ENCODE data around the gene CDH3.

CDH3 gene

DNA sequence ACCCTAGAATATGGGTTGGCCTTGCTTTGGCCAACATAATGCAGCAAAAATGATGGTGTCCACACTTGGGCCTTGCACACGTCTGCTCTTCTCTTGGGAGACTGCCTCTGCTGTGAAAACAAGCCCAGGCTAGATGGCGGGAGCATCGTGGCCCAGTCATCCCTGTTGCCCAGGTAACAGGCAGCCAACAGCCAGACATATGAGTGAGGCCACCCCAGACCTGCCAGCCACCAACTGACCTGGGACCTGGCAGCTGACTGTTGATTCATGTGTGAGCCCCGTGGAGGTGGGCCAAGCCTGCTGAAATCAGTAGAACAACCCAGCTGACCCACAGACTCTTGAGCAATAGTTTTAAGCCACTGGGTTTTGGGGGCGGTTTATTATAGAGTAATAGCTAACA, 39.4 kb upstream of the CDH3 start:
- no peaks in the 10 kb centered on the region for H3F3A ChIP-seq (ENCODE audit: insufficient read depth, low read length)
- H3K9me3 ChIP-seq (replicated peaks; ENCODE audit: insufficient read depth, low read length): no peaks in the 10 kb centered on the region
- H3K79me2 ChIP-seq (ENCODE audit: low read length): no peaks in the 10 kb centered on the region
- no peaks in the 10 kb centered on the region for H3K4me1 ChIP-seq (ENCODE audit: low read length)
- no peaks in the 10 kb centered on the region for H3K27me3 ChIP-seq (replicated peaks; ENCODE audit: insufficient read depth, low read length)
- TF ChIP-seq EZH2 (optimal IDR thresholded peaks at IDR 0.05; ENCODE audit: low read depth, low read length): no peak
- TF ChIP-seq EZH2phosphoT487 (IDR thresholded peaks at IDR 0.05; ENCODE audit: low read length): no peak
- no peaks in the 10 kb centered on the region for H3K9me2 ChIP-seq (replicated peaks; ENCODE audit: insufficient read depth, low read length)
- no peaks in the 10 kb centered on the region for H3K36me3 ChIP-seq (replicated peaks; ENCODE audit: insufficient read depth, low read length)
- H3K4me2 ChIP-seq (ENCODE audit: low read depth, low read length): no peak overlapping the region
- no peak overlapping the region for H3K4me3 ChIP-seq (ENCODE audit: low read length)
- DNase-seq: no peak
- no peak overlapping the region for H3K27ac ChIP-seq (ENCODE audit: low read length)
- H3K9ac ChIP-seq (ENCODE audit: low read length): no peak overlapping the region
- H2AFZ ChIP-seq (ENCODE audit: low read length): no peak overlapping the region
- H4K20me1 ChIP-seq (ENCODE audit: insufficient read depth, low read length): no peaks in the 10 kb centered on the region

DNA sequence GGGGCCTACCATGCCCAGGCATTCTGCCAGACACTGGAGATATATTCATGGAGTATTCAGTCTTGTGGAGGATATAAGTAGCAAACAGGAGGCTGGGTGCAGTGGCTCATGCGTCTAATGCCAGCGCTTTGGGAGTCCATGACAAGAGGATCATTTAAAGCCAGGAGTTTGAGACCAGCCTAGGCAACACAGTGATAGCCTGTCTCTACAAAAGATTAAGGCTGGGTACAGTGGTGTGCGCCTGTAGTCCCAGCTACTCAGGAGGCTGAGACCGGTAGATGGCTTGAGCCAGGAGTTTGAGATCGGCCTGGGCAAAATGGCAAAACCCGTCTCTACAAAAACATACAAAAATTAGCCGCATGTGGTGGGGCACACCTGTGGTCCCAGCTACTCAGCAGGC, 37.7 kb upstream of the CDH3 start:
- H3K4me2 ChIP-seq (ENCODE audit: low read depth, low read length): no peak overlapping the region
- DNase-seq: no peak
- no peaks in the 10 kb centered on the region for H3K36me3 ChIP-seq (replicated peaks; ENCODE audit: insufficient read depth, low read length)
- H3K4me1 ChIP-seq (ENCODE audit: low read length): no peaks in the 10 kb centered on the region
- no peaks in the 10 kb centered on the region for H3K27me3 ChIP-seq (replicated peaks; ENCODE audit: insufficient read depth, low read length)
- no peaks in the 10 kb centered on the region for H3K9me3 ChIP-seq (replicated peaks; ENCODE audit: insufficient read depth, low read length)
- H3K4me3 ChIP-seq (ENCODE audit: low read length): no peak overlapping the region
- H3K79me2 ChIP-seq (ENCODE audit: low read length): no peaks in the 10 kb centered on the region
- no peaks in the 10 kb centered on the region for H3F3A ChIP-seq (ENCODE audit: insufficient read depth, low read length)
- TF ChIP-seq EZH2phosphoT487 (IDR thresholded peaks at IDR 0.05; ENCODE audit: low read length) (no peak), EZH2 (optimal IDR thresholded peaks at IDR 0.05; ENCODE audit: low read depth, low read length) (no peak), CTCF (IDR thresholded peaks at IDR 0.05; ENCODE audit: low read length) (no peak)
- H2AFZ ChIP-seq (ENCODE audit: low read length): no peak overlapping the region
- no peaks in the 10 kb centered on the region for H3K9me2 ChIP-seq (replicated peaks; ENCODE audit: insufficient read depth, low read length)
- H3K27ac ChIP-seq (ENCODE audit: low read length): no peak overlapping the region
- no peak overlapping the region for H3K9ac ChIP-seq (ENCODE audit: low read length)
- H4K20me1 ChIP-seq (ENCODE audit: insufficient read depth, low read length): no peaks in the 10 kb centered on the region

DNA sequence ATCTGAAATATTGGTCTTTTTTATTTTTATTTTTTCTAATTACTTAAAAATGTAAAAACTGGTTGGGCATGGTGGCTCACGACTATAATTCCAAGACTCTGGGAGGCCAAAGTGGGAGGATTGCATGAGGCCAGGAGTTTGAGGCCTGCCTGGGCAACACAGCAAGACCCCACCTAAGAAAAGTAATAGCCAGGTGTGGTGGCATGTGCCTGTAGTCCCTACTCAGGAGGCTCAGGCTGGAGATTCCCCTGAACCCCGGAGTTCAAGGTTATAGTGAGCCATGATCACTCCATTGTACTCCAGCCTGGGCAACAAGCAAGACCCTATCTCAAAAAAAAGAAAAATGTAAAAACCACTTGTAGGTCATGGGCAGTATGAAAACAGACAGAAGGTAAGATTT, 36.8 kb upstream of the CDH3 start:
- Histone ChIP-seq H3K79me2 (ENCODE audit: low read length) (no peaks in the 10 kb centered on the region), H3K9ac (ENCODE audit: low read length) (no peak overlapping the region), H3K27me3 (replicated peaks; ENCODE audit: insufficient read depth, low read length) (no peaks in the 10 kb centered on the region), H3K9me2 (replicated peaks; ENCODE audit: insufficient read depth, low read length) (no peaks in the 10 kb centered on the region), H3K4me3 (ENCODE audit: low read length) (no peak overlapping the region), H3F3A (ENCODE audit: insufficient read depth, low read length) (no peaks in the 10 kb centered on the region), H3K4me1 (ENCODE audit: low read length) (no peaks in the 10 kb centered on the region), H4K20me1 (ENCODE audit: insufficient read depth, low read length) (no peaks in the 10 kb centered on the region), H3K9me3 (replicated peaks; ENCODE audit: insufficient read depth, low read length) (no peaks in the 10 kb centered on the region), H3K4me2 (ENCODE audit: low read depth, low read length) (no peak overlapping the region), H2AFZ (ENCODE audit: low read length) (no peak overlapping the region), H3K27ac (ENCODE audit: low read length) (no peak overlapping the region), H3K36me3 (replicated peaks; ENCODE audit: insufficient read depth, low read length) (no peaks in the 10 kb centered on the region)
- DNase-seq: no peak
- TF ChIP-seq EZH2phosphoT487 (IDR thresholded peaks at IDR 0.05; ENCODE audit: low read length) (no peak), CTCF (IDR thresholded peaks at IDR 0.05; ENCODE audit: low read length) (no peak), EZH2 (optimal IDR thresholded peaks at IDR 0.05; ENCODE audit: low read depth, low read length) (no peak)

DNA sequence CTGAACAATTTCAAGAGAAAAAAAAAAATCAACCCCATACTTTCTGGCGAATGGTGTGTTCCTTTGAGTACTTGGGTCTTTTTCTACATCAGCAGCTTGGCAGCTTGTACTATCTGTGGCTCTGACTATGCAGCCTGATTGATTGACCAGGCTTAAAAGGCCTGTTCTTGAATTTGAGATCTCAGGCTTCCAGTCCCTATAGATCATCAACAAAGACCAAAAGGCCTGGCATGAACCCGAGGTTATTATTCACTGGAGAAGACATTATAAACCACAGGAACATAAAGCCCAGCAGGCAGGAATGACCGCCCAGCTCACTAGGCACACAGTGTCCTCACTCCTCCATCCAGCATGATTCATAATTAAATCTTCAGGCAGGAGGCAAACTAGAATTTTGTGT, 32.1 kb upstream of the CDH3 start:
- TF ChIP-seq EZH2phosphoT487 (IDR thresholded peaks at IDR 0.05; ENCODE audit: low read length) (no peak), EZH2 (optimal IDR thresholded peaks at IDR 0.05; ENCODE audit: low read depth, low read length) (no peak), CTCF (IDR thresholded peaks at IDR 0.05; ENCODE audit: low read length) (no peak)
- no peak for DNase-seq
- H3K4me2 ChIP-seq (ENCODE audit: low read depth, low read length): no peak overlapping the region
- no peak overlapping the region for H3K4me3 ChIP-seq (ENCODE audit: low read length)
- no peaks in the 10 kb centered on the region for H3K36me3 ChIP-seq (replicated peaks; ENCODE audit: insufficient read depth, low read length)
- no peaks in the 10 kb centered on the region for H3F3A ChIP-seq (ENCODE audit: insufficient read depth, low read length)
- no peak overlapping the region for H2AFZ ChIP-seq (ENCODE audit: low read length)
- H4K20me1 ChIP-seq (ENCODE audit: insufficient read depth, low read length): no peaks in the 10 kb centered on the region
- no peak overlapping the region for H3K9ac ChIP-seq (ENCODE audit: low read length)
- no peak overlapping the region for H3K27ac ChIP-seq (ENCODE audit: low read length)
- H3K9me2 ChIP-seq (replicated peaks; ENCODE audit: insufficient read depth, low read length): no peaks in the 10 kb centered on the region
- no peaks in the 10 kb centered on the region for H3K27me3 ChIP-seq (replicated peaks; ENCODE audit: insufficient read depth, low read length)
- H3K79me2 ChIP-seq (ENCODE audit: low read length): no peaks in the 10 kb centered on the region
- H3K4me1 ChIP-seq (ENCODE audit: low read length): no peaks in the 10 kb centered on the region
- H3K9me3 ChIP-seq (replicated peaks; ENCODE audit: insufficient read depth, low read length): no peaks in the 10 kb centered on the region

Measured in MM.1S (cell line).